Measurements from ENCODE around the gene CCNK. TPM values are rescaled to one million over a fixed set of nuclear protein-coding genes. Genes with fewer than 3 reads are reported as not detected.

CCNK gene
- total and polyA plus RNA-seq, 10 of the 15 experiments (the other 5 are each of a cell fraction or from before 2014, with no cell fraction given), result 10.8 to 88.0 (median 22.5) TPM

DNA sequence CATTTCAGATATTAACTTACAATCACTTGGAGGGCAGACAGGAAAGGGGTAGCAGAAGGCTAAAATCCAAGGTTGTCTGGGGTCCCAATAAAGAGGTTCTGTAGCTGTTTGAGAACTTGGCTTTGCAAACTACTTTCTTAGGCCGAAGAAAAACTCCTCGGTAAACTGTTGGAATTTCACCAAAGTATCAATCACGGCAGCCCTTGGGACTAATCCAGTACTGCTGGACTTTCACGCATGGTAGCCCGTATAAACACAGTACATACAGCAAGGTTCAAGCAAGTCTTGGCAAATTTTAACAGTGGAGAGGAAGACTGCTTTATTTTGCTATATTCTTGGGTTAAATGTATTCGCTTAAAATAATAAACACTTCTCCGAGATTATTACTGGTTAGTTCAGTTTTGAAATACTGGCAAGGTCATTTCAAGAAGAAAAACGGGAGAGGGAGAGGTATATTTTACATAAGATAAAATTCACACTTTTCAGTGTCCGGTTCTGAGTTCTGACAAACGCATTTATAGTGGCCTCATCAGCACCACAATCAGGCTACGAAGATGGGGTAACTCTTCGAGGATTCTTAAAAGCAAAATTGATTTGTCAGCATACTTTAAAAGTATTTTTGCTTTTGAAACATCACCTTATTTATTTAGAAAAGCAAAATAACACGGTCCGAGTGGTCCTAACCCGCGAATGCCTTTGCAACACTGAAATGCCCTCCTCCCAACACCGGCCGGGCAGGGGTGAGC, 1.9 kb upstream of the CCNK start:
- no peaks in the 10 kb centered on the region for H3K9me3 ChIP-seq (replicated peaks; ENCODE audit: control insufficient read depth, insufficient read depth, low read length)
- intact Hi-C loops (cut with micrococcal nuclease; ENCODE audit: unreplicated experiment), result no loop called here
- ChIA-PET POLR2A (no interaction called here), SMC1A (ENCODE audit: uncharacterized antibody, unreplicated experiment) (no interaction called here), CTCF (no interaction called here), RAD21 (ENCODE audit: unreplicated experiment) (no interaction called here)
- DNase-seq (ENCODE audit: low read depth, low spot score), result no peak
- H3K27ac ChIP-seq (ENCODE audit: control insufficient read depth, insufficient read depth), result peak overlapping the region; percentile 69
- no peaks in the 10 kb centered on the region for H4K20me1 ChIP-seq (ENCODE audit: control insufficient read depth, insufficient read depth)
- peaks cover 8% of the 10 kb centered on the region for H3K4me1 ChIP-seq (ENCODE audit: control insufficient read depth, insufficient read depth, low read length)
- peak overlapping the region; percentile 86 for H3K9ac ChIP-seq (ENCODE audit: control insufficient read depth, insufficient read depth, low read length)
- no peaks in the 10 kb centered on the region for H3K36me3 ChIP-seq (ENCODE audit: control insufficient read depth in 2 of 2, insufficient read depth in 2 of 2, low read length in 1 of 2)
- no peak for TF ChIP-seq CEBPB (IDR thresholded peaks at IDR 0.05; ENCODE audit: borderline replicate concordance in 1 of 2, low read depth in 2 of 2, low read length in 2 of 2)
- no peak for TF ChIP-seq KLF5 (IDR thresholded peaks at IDR 0.05; ENCODE audit: partially characterized antibody)
- TF ChIP-seq BMI1 (IDR thresholded peaks at IDR 0.05; ENCODE audit: borderline replicate concordance), result no peak
- TF ChIP-seq ZZZ3 (IDR thresholded peaks at IDR 0.05; ENCODE audit: control insufficient read depth, insufficient read length, low read depth), result no peak
- TF ChIP-seq HDAC2 (IDR thresholded peaks at IDR 0.05), result no peak
- TF ChIP-seq IRF4 (IDR thresholded peaks at IDR 0.05; ENCODE audit: low read depth, low read length), result no peak
- TF ChIP-seq, protein P1, sequence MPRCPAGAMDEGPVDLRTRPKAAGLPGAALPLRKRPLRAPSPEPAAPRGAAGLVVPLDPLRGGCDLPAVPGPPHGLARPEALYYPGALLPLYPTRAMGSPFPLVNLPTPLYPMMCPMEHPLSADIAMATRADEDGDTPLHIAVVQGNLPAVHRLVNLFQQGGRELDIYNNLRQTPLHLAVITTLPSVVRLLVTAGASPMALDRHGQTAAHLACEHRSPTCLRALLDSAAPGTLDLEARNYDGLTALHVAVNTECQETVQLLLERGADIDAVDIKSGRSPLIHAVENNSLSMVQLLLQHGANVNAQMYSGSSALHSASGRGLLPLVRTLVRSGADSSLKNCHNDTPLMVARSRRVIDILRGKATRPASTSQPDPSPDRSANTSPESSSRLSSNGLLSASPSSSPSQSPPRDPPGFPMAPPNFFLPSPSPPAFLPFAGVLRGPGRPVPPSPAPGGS (IDR thresholded peaks at IDR 0.05; ENCODE audit: borderline replicate concordance, insufficient read depth, low read depth, low read length, poor library complexity, severe bottlenecking), result no peak
- no peak for TF ChIP-seq NBN (IDR thresholded peaks at IDR 0.05)
- TF ChIP-seq RBBP5 (conservative IDR thresholded peaks at IDR 0.05), result no peak
- peak overlapping the region; percentile 88 for H3K4me2 ChIP-seq (ENCODE audit: control insufficient read depth, insufficient read depth)
- in situ Hi-C loops (cut with MboI), result no loop called here
- peaks cover 89% of the 10 kb centered on the region for H3K79me2 ChIP-seq (ENCODE audit: control insufficient read depth, insufficient read depth, low read length)
- H3K4me3 ChIP-seq, result peak overlapping the region; percentile 82
- 29% methylated on average over 18 of the region's 18 CpGs for WGBS (ENCODE audit: insufficient coverage, insufficient replicate concordance, low lambda C conversion rate, missing lambda C conversion rate)
- FAIRE-seq, result no peak
- BruUV-seq (replicated peaks), result no TSS peak
- no peaks in the 10 kb centered on the region for H3K27me3 ChIP-seq (replicated peaks in 1 of 2; ENCODE audit: control insufficient read depth in 2 of 2, insufficient read depth in 2 of 2, low read length in 1 of 2)
- ATAC-seq, result no peak
- peak overlapping the region; percentile 69 for H2AFZ ChIP-seq (ENCODE audit: control insufficient read depth, low read depth, low read length)

All from GM12878 (cell line).